Endothelial cell of umbilical vein (primary cell): ENCODE data around the gene AGAP2.

Source experiments
- CTCF ChIP-seq, 2 donors: IDR thresholded peaks; 1 replicate in 1 of 2; 2 replicates in 1 of 2; pipeline ENCODE4 v1.5.1; 2011; ENCODE audit warnings: low read length in 2 of 2, mild to moderate bottlenecking in 2 of 2, moderate library complexity in 2 of 2, control low read depth in 1 of 2, inconsistent platforms in 1 of 2, low read depth in 1 of 2; ENCODE audit not compliant: insufficient read depth in 1 of 2; ENCODE audit errors: extremely low read depth in 1 of 2
- EZH2 ChIP-seq: IDR thresholded peaks from 2 replicates; pipeline ENCODE4 v1.6.1; 2012; ENCODE audit warnings: borderline replicate concordance, low read depth, mild to moderate bottlenecking, moderate library complexity, low read length, inconsistent platforms; ENCODE audit not compliant: severe bottlenecking
- POLR2A ChIP-seq: IDR thresholded peaks from 2 replicates; pipeline ENCODE4 v1.6.1; 2012; ENCODE audit warnings: low read depth, mild to moderate bottlenecking, control low read depth, low read length

- no peak for TF ChIP-seq EZH2
- TF ChIP-seq POLR2A, result no peak
- no peak for TF ChIP-seq CTCF (IDR thresholded peaks at IDR 0.05; ENCODE audit: extremely low read depth in 1 of 2, insufficient read depth in 1 of 2, low read depth in 1 of 2, low read length in 2 of 2)
Measured at GRCh38 chr12:57717846-57718640, 20.5 kb downstream of the AGAP2 start.
